ENCODE results near the gene PLK2.

- TF ChIP-seq, protein P1, sequence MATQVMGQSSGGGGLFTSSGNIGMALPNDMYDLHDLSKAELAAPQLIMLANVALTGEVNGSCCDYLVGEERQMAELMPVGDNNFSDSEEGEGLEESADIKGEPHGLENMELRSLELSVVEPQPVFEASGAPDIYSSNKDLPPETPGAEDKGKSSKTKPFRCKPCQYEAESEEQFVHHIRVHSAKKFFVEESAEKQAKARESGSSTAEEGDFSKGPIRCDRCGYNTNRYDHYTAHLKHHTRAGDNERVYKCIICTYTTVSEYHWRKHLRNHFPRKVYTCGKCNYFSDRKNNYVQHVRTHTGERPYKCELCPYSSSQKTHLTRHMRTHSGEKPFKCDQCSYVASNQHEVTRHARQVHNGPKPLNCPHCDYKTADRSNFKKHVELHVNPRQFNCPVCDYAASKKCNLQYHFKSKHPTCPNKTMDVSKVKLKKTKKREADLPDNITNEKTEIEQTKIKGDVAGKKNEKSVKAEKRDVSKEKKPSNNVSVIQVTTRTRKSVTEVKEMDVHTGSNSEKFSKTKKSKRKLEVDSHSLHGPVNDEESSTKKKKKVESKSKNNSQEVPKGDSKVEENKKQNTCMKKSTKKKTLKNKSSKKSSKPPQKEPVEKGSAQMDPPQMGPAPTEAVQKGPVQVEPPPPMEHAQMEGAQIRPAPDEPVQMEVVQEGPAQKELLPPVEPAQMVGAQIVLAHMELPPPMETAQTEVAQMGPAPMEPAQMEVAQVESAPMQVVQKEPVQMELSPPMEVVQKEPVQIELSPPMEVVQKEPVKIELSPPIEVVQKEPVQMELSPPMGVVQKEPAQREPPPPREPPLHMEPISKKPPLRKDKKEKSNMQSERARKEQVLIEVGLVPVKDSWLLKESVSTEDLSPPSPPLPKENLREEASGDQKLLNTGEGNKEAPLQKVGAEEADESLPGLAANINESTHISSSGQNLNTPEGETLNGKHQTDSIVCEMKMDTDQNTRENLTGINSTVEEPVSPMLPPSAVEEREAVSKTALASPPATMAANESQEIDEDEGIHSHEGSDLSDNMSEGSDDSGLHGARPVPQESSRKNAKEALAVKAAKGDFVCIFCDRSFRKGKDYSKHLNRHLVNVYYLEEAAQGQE (IDR thresholded peaks at IDR 0.05; ENCODE audit: insufficient read depth in 1 of 2, low read depth in 2 of 2, low read length in 2 of 2), result no peak
- TF ChIP-seq POLR2AphosphoS5 (IDR thresholded peaks at IDR 0.05; ENCODE audit: low read depth, low read length), result no peak
- TF ChIP-seq SIN3A (IDR thresholded peaks at IDR 0.05; ENCODE audit: borderline replicate concordance, insufficient read depth, low read length), result no peak
- no peak for TF ChIP-seq TAF1 (IDR thresholded peaks at IDR 0.05; ENCODE audit: borderline replicate concordance, insufficient read depth, low read length)
Observed at GRCh38 chr5:58504766-58505165, 44.9 kb upstream of the PLK2 start.

All from PFSK-1 (cell line).